Mesenchymal stem cell (in vitro differentiated cells and primary cell): Measurements from ENCODE around the gene GALNT10.

ENCODE experiments used
- DNase-seq: peaks from one replicate; pipeline ENCODE4 v3.0.0-alpha.2; 2013
- H2AFZ ChIP-seq: one replicate; pipeline ENCODE4 v1.6.1; 2013; ENCODE audit warnings: low read depth, mild to moderate bottlenecking, control low read depth, inconsistent platforms, low read length, moderate library complexity
- H2AK5ac ChIP-seq: 2 replicates; pipeline ENCODE4 v1.6.1; 2013; ENCODE audit warnings: low read length, moderate library complexity, mild to moderate bottlenecking, inconsistent platforms; ENCODE audit not compliant: severe bottlenecking
- H2BK120ac ChIP-seq: one replicate; pipeline ENCODE4 v1.6.1; 2013; ENCODE audit warnings: low read depth, mild to moderate bottlenecking, inconsistent platforms, low read length, moderate library complexity
- H2BK12ac ChIP-seq, 2 experiments: one replicate each; pipeline ENCODE4 v1.6.1; 2013; ENCODE audit warnings: inconsistent platforms in 2 of 2, low read length in 2 of 2, mild to moderate bottlenecking in 2 of 2, moderate library complexity in 2 of 2, control low read depth in 1 of 2
- H2BK15ac ChIP-seq: one replicate; pipeline ENCODE4 v1.6.1; 2013; ENCODE audit warnings: mild to moderate bottlenecking, low read depth, inconsistent platforms; ENCODE audit not compliant: poor library complexity, severe bottlenecking
- H2BK5ac ChIP-seq: 2 replicates; pipeline ENCODE4 v1.6.1; 2013; ENCODE audit warnings: low read depth, mild to moderate bottlenecking, low read length, control low read depth, inconsistent platforms; ENCODE audit not compliant: poor library complexity, severe bottlenecking
- H3K14ac ChIP-seq, 2 experiments: one replicate each; pipeline ENCODE4 v1.6.1; 2013; ENCODE audit warnings: inconsistent platforms in 2 of 2, low read length in 2 of 2, control low read depth in 1 of 2, mild to moderate bottlenecking in 1 of 2, moderate library complexity in 1 of 2
- H3K18ac ChIP-seq, 2 experiments: one replicate each; pipeline ENCODE4 v1.6.1; 2013; ENCODE audit warnings: inconsistent platforms in 2 of 2, low read length in 2 of 2, control low read depth in 1 of 2, low read depth in 1 of 2, mild to moderate bottlenecking in 1 of 2
- H3K23ac ChIP-seq, 2 experiments: one replicate each; pipeline ENCODE4 v1.6.1; 2013; ENCODE audit warnings: inconsistent platforms in 2 of 2, low read length in 2 of 2, mild to moderate bottlenecking in 2 of 2, moderate library complexity in 2 of 2, control low read depth in 1 of 2
- H3K27ac ChIP-seq: 2 replicates; pipeline ENCODE4 v1.5.1; 2013; ENCODE audit warnings: mild to moderate bottlenecking, moderate library complexity, low read length, control low read depth, inconsistent platforms; ENCODE audit not compliant: poor library complexity, severe bottlenecking
- H3K27me3 ChIP-seq, 2 experiments: 2 replicates each; pipeline versions ENCODE4 v1.6.1 to v1.7.0; 2013; ENCODE audit warnings: low read length in 2 of 2, mild to moderate bottlenecking in 2 of 2, moderate library complexity in 2 of 2, control low read depth in 1 of 2, inconsistent platforms in 1 of 2; ENCODE audit not compliant: control insufficient read depth in 1 of 2, insufficient read depth in 1 of 2
- H3K36me3 ChIP-seq, 2 experiments: 2 replicates each; pipeline versions ENCODE4 v1.6.1 to v1.7.0; 2013; ENCODE audit warnings: low read length in 2 of 2, control low read depth in 1 of 2, inconsistent platforms in 1 of 2, low read depth in 1 of 2, mild to moderate bottlenecking in 1 of 2; ENCODE audit not compliant: insufficient read depth in 2 of 2, control insufficient read depth in 1 of 2
- H3K4ac ChIP-seq, 2 experiments: one replicate each; pipeline ENCODE4 v1.6.1; 2013; ENCODE audit warnings: inconsistent platforms in 2 of 2, low read length in 2 of 2, mild to moderate bottlenecking in 2 of 2, moderate library complexity in 2 of 2, control low read depth in 1 of 2, low read depth in 1 of 2
- H3K4me1 ChIP-seq: 2 replicates; pipeline ENCODE4 v1.6.1; 2013; ENCODE audit warnings: low read depth, low read length, control low read depth; ENCODE audit not compliant: control insufficient read depth, insufficient read depth
- H3K4me2 ChIP-seq: 2 replicates; pipeline ENCODE4 v1.6.1; 2013; ENCODE audit warnings: low read length, mild to moderate bottlenecking, inconsistent platforms; ENCODE audit not compliant: poor library complexity, severe bottlenecking
- H3K4me3 ChIP-seq, 2 experiments: 2 replicates each; pipeline versions ENCODE4 v1.5.1 to v1.7.0; 2013; ENCODE audit warnings: low read length in 2 of 2, mild to moderate bottlenecking in 2 of 2, control low read depth in 1 of 2, low read depth in 1 of 2; ENCODE audit not compliant: insufficient read depth in 1 of 2
- H3K79me1 ChIP-seq: replicated peaks from 2 replicates; pipeline ENCODE4 v1.6.1; 2013; ENCODE audit warnings: mild to moderate bottlenecking, control low read depth, low read length, inconsistent platforms; ENCODE audit not compliant: poor library complexity, severe bottlenecking
- H3K9ac ChIP-seq: 2 replicates; pipeline ENCODE4 v1.7.0; 2013; ENCODE audit warnings: mild to moderate bottlenecking, low read length, moderate library complexity
- H3K9me3 ChIP-seq: 2 replicates; pipeline ENCODE4 v1.7.0; 2013; ENCODE audit warnings: mild to moderate bottlenecking, low read length; ENCODE audit not compliant: control insufficient read depth
- H4K8ac ChIP-seq: one replicate; pipeline ENCODE4 v1.6.1; 2013; ENCODE audit warnings: inconsistent platforms, mild to moderate bottlenecking, low read length, moderate library complexity
- H4K91ac ChIP-seq: one replicate; pipeline ENCODE4 v1.6.1; 2013; ENCODE audit warnings: mild to moderate bottlenecking, low read length, inconsistent platforms
- WGBS: methylation state at CpG from one replicate; pipeline ENCODE4 v1.1.7; 2013; ENCODE audit warnings: mixed read lengths; 5-methylcytosine and 5-hydroxymethylcytosine counted together

GALNT10 gene

DNA sequence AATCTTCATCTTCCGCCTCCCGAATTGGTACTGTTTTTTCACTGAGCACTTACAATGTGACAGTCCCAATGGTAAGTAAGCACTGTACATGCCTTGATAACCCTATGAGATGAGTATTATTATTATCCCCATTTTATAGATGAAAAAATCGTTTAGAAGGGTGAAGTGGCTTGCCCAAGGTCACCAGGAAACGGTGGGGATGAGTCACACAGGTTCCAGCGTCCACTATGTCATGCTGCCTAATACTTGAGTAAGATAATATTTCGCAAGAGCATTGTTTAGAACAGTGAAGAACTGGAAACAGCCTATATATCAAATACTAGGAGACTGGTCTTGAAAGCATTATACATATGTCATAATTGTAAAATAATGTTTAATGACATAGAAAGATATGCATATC, 274.6 kb downstream of the GALNT10 start:
- Histone ChIP-seq H3K9ac (no peak overlapping the region), H3K27ac (no peak overlapping the region)

DNA sequence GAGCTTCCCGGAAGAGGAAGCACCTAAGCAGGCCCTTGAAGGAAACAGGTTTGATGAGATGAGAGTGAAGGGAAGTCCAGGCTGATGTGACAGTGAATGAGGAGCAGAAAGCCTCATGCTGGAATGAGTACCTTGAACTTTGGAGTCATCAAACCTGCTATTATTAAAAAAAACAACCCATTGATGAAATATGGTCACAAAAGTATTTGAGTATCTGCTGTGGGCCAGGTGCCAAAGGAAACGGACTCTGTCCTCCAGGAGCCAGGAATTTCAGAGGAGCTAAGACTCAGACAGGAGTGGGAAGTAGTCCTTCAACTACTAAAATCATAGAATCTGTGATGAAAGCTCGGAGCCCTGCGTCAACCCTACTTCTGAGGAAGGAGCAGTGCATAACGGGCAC, 275.6 kb downstream of the GALNT10 start:
- no peak overlapping the region for H3K23ac ChIP-seq
- H2AFZ ChIP-seq, result no peak overlapping the region
- WGBS, result 87% methylated on average over 5 of the region's 5 CpGs
- no peak overlapping the region for H3K27ac ChIP-seq
- no peaks in the 10 kb centered on the region for H3K36me3 ChIP-seq
- H2AK5ac ChIP-seq, result no peak overlapping the region
- H3K4me1 ChIP-seq, result no peaks in the 10 kb centered on the region
- H3K79me1 ChIP-seq, result no peaks in the 10 kb centered on the region
- no peak overlapping the region for H4K8ac ChIP-seq
- DNase-seq, result no peak
- H2BK5ac ChIP-seq, result no peak overlapping the region
- H3K9ac ChIP-seq, result no peak overlapping the region
- H3K4ac ChIP-seq, result no peak overlapping the region
- H3K9me3 ChIP-seq, result no peaks in the 10 kb centered on the region
- no peak overlapping the region for H2BK12ac ChIP-seq
- H3K4me3 ChIP-seq, result no peak overlapping the region
- no peak overlapping the region for H4K91ac ChIP-seq
- no peak overlapping the region for H3K18ac ChIP-seq
- H3K27me3 ChIP-seq, result peaks cover 30 to 38% of the 10 kb centered on the region in 2 experiments
- no peak overlapping the region for H2BK120ac ChIP-seq
- H2BK15ac ChIP-seq, result no peak overlapping the region
- no peak overlapping the region for H3K14ac ChIP-seq
- H3K4me2 ChIP-seq, result no peak overlapping the region

More for the DNA sequence above, 274.6 kb downstream of the GALNT10 start:
- no peak overlapping the region for H3K18ac ChIP-seq
- no peak overlapping the region for H2AFZ ChIP-seq
- H2BK15ac ChIP-seq, result no peak overlapping the region
- H3K23ac ChIP-seq, result no peak overlapping the region
- no peaks in the 10 kb centered on the region for H3K9me3 ChIP-seq
- H2BK120ac ChIP-seq, result no peak overlapping the region
- H3K4ac ChIP-seq, result no peak overlapping the region
- no peak overlapping the region for H4K8ac ChIP-seq
- DNase-seq, result peak; percentile 78
- peaks cover 20 to 30% of the 10 kb centered on the region in 2 experiments for H3K27me3 ChIP-seq
- H2BK5ac ChIP-seq, result no peak overlapping the region
- H4K91ac ChIP-seq, result no peak overlapping the region
- WGBS, result 47% methylated on average over 6 of the region's 6 CpGs
- no peak overlapping the region for H2BK12ac ChIP-seq
- H3K4me2 ChIP-seq, result no peak overlapping the region
- H3K4me3 ChIP-seq, result no peak overlapping the region
- no peak overlapping the region for H2AK5ac ChIP-seq
- no peaks in the 10 kb centered on the region for H3K4me1 ChIP-seq
- H3K14ac ChIP-seq, result no peak overlapping the region
- peaks cover 0 to 5% of the 10 kb centered on the region in 2 experiments for H3K36me3 ChIP-seq
- no peaks in the 10 kb centered on the region for H3K79me1 ChIP-seq

DNA sequence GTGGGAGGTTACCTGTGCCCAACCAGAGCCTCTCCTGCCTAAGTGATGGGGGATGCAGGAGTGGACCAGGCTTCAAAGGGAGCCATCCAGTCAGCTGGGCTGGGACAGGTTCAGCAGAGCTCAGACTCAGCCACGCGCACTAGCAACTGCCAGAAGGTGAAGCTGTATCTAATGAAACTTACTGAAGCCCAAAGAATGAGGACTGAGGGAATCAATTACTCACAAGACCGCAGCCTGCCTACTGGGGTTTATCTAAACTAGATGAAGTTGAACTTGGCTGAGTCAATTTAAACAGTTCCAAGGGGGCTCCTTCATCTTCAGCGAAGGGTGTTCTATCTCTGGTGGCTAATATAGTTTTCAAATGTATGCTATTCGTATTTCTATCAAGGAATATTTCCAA, 276.1 kb downstream of the GALNT10 start:
- Histone ChIP-seq H3K36me3 (no peaks in the 10 kb centered on the region), H2BK5ac (no peak overlapping the region), H4K8ac (no peak overlapping the region), H3K9ac (no peak overlapping the region), H3K14ac (no peak overlapping the region), H3K27ac (no peak overlapping the region), H3K4ac (no peak overlapping the region), H2BK15ac (no peak overlapping the region), H3K9me3 (no peaks in the 10 kb centered on the region), H2AFZ (no peak overlapping the region), H3K27me3 (peaks cover 35 to 44% of the 10 kb centered on the region in 2 experiments), H2AK5ac (no peak overlapping the region), H2BK120ac (no peak overlapping the region), H3K4me2 (no peak overlapping the region), H3K79me1 (no peaks in the 10 kb centered on the region), H2BK12ac (no peak overlapping the region), H3K4me3 (no peak overlapping the region), H4K91ac (no peak overlapping the region), H3K18ac (no peak overlapping the region), H3K23ac (no peak overlapping the region), H3K4me1 (no peaks in the 10 kb centered on the region)
- WGBS, result 91% methylated on average over 5 of the region's 5 CpGs
- DNase-seq, result no peak

DNA sequence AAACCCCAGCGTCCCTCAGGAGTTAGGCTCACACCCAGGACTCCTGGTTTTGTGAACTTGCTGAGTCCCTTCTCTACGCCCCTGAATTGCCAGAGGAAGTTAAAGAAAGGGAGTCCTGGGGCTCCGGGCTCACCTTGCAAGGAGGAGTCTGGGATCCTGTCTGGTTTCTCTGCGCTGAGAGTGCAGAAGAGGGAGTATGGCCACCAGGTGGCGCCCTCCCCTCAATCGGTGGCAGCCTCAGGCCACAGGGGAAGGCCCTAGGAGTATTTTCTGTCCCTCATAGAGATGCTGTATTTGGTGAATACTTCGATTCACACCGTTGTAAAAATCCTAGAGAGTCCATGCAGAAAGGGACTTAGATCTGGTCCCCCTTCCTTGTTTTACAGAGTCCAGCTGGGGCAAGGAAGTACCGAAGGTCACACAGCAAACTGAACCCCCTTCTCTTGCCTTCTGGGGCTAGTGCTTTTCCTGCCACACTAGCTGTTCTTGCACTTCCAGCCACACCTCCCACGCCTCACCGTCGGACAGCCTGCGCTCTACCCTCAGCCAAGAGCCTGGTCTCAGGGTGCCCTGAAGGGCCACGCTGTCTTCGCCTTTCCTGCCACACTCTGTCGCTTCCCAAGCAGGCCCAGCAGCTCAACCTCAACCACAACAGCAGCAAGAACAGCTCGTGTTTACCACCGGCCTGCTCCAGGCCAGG, 277.3 kb downstream of the GALNT10 start:
- Histone ChIP-seq H2AFZ (no peak overlapping the region), H3K79me1 (no peaks in the 10 kb centered on the region), H2AK5ac (no peak overlapping the region), H3K18ac (no peak overlapping the region), H2BK15ac (no peak overlapping the region), H3K9me3 (no peaks in the 10 kb centered on the region), H3K27me3 (peaks cover 46 to 49% of the 10 kb centered on the region in 2 experiments), H3K4me2 (no peak overlapping the region), H3K4ac (no peak overlapping the region), H4K91ac (no peak overlapping the region), H3K14ac (no peak overlapping the region), H3K27ac (no peak overlapping the region), H3K4me1 (peaks cover 3% of the 10 kb centered on the region), H3K36me3 (no peaks in the 10 kb centered on the region), H2BK5ac (no peak overlapping the region), H2BK12ac (no peak overlapping the region), H3K4me3 (no peak overlapping the region), H4K8ac (no peak overlapping the region), H3K9ac (no peak overlapping the region), H3K23ac (no peak overlapping the region), H2BK120ac (no peak overlapping the region)
- WGBS, result 38% methylated on average over 18 of the region's 18 CpGs
- DNase-seq, result peak; percentile 66
